Lower leg skin (tissue), 3 donors: ENCODE data around the gene SULT4A1.

Experiments used
- POLR2A ChIP-seq, 2 donors: fragments of 450-650 bp; IDR thresholded peaks; one replicate each; pipeline ENCODE4 v1.6.1; 2016 to 2017; ENCODE audit warnings: antibody characterized with exemption in 2 of 2, mild to moderate bottlenecking in 1 of 2, moderate library complexity in 1 of 2
- TF ChIP-seq, protein P1 (sequence below), 3 donors: fragments of 450-650 bp; IDR thresholded peaks; one replicate each; pipeline ENCODE4 v1.5.1; 2016; ENCODE audit warnings: antibody characterized with exemption in 3 of 3, mild to moderate bottlenecking in 3 of 3, moderate library complexity in 2 of 3

DNA sequence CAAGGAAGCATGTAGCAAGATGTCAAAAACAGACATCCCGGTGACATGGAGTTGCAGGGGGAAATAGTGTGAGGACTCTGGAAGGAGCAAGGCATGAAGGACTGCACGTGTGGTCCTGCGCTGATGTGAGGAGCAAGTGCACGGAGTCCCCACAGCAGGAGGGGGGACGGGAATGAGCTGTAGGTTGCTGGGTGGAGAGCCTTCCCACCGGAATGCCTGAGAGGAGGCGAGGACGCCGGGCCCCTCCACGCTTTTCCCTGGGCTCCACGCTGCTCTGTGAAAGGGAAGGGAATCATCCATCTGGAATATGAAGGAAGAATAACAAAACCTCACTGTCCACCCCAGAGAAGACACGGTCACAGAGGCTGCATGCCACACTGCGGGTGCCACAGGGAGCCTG lies 26.6 kb downstream of the SULT4A1 start:
- TF ChIP-seq, protein P1, sequence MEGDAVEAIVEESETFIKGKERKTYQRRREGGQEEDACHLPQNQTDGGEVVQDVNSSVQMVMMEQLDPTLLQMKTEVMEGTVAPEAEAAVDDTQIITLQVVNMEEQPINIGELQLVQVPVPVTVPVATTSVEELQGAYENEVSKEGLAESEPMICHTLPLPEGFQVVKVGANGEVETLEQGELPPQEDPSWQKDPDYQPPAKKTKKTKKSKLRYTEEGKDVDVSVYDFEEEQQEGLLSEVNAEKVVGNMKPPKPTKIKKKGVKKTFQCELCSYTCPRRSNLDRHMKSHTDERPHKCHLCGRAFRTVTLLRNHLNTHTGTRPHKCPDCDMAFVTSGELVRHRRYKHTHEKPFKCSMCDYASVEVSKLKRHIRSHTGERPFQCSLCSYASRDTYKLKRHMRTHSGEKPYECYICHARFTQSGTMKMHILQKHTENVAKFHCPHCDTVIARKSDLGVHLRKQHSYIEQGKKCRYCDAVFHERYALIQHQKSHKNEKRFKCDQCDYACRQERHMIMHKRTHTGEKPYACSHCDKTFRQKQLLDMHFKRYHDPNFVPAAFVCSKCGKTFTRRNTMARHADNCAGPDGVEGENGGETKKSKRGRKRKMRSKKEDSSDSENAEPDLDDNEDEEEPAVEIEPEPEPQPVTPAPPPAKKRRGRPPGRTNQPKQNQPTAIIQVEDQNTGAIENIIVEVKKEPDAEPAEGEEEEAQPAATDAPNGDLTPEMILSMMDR (IDR thresholded peaks at IDR 0.05) = no peak
- TF ChIP-seq POLR2A (IDR thresholded peaks at IDR 0.05) = no peak
